BLaER1 (cell line): ENCODE data around the gene DEPDC5.
"Not testable (repeated sequence)": the region's sequence is repeated elsewhere in the genome, so short reads cannot be mapped to it uniquely, and the experiment has no call there.

Experiments used
- H3K27ac ChIP-seq: shearing (Covaris generic); formaldehyde crosslinking; 2 replicates; pipeline ENCODE4 v1.8.1; 2022
- H3K27me3 ChIP-seq: shearing (Covaris generic); formaldehyde crosslinking; 2 replicates; pipeline ENCODE4 v1.8.1; 2022
- H3K36me3 ChIP-seq: shearing (Covaris generic); formaldehyde crosslinking; 2 replicates; pipeline ENCODE4 v1.8.1; 2022
- H3K4me1 ChIP-seq: shearing (Covaris generic); formaldehyde crosslinking; 2 replicates; pipeline ENCODE4 v1.8.1; 2022
- H3K4me2 ChIP-seq: shearing (Covaris generic); formaldehyde crosslinking; 2 replicates; pipeline ENCODE4 v1.8.1; 2022
- H3K4me3 ChIP-seq: shearing (Covaris generic); formaldehyde crosslinking; 2 replicates; pipeline ENCODE4 v1.8.1; 2022
- H3K9ac ChIP-seq: shearing (Covaris generic); formaldehyde crosslinking; 2 replicates; pipeline ENCODE4 v1.8.1; 2022
- H3K9me3 ChIP-seq: shearing (Covaris generic); formaldehyde crosslinking; 2 replicates; pipeline ENCODE4 v1.8.1; 2022
- H4K20me1 ChIP-seq: shearing (Covaris generic); formaldehyde crosslinking; 2 replicates; pipeline ENCODE4 v1.8.1; 2022
- Cebpa-rat ChIP-seq: shearing (Covaris generic); IDR thresholded peaks from 2 replicates; pipeline ENCODE4 v1.8.1; 2022

DEPDC5 gene

DNA sequence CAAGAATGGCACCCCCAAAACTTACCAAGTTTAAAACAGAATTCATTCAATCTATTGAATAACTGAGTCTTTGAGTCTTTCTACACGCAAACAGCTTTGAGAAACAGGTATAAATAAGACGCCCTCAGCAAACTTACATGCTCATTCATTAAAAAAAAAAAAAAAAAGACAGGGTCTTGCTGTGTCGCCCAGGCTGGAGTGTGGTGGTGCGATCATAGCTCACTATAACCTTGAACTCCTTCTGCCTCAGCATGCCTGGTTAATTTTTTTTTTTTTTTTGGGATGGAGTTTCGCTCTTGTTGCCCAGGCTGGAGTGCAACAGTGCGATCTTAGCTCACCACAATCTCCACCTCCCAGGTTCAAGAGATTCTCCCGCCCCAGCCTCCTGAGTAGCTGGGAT is 9.9 kb upstream of the DEPDC5 start:
- H3K4me3 ChIP-seq = no peak overlapping the region
- no peak overlapping the region for H3K27ac ChIP-seq
- H3K27me3 ChIP-seq = no peaks in the 10 kb centered on the region
- no peak overlapping the region for H3K4me2 ChIP-seq
- no peaks in the 10 kb centered on the region for H3K9me3 ChIP-seq
- TF ChIP-seq Cebpa-rat = no peak
- H4K20me1 ChIP-seq = peaks cover 83% of the 10 kb centered on the region
- H3K9ac ChIP-seq = no peak overlapping the region
- H3K36me3 ChIP-seq = peaks cover 88% of the 10 kb centered on the region
- peaks cover 17% of the 10 kb centered on the region for H3K4me1 ChIP-seq

DNA sequence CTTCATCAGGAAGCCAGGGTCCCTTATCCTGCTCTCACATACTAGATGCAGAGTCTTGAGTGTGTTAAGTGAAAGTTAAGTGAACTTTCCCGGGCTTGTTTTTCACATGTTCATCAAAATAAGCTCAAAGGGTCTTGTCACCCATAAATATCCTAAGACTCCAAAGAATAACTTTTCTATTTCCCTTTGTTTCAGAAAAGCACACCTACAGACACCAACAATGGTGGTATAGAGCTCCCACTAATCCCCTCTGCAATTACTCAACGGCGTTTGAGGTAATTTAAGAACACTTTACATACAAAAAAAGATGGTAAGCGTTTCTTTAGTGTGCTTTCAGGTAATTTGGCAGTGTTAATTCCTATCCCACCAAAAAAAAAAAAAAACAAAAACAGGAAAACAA is 6.4 kb upstream of the DEPDC5 start:
- H3K4me2 ChIP-seq = peak overlapping the region; percentile 97
- no peaks in the 10 kb centered on the region for H3K9me3 ChIP-seq
- H3K36me3 ChIP-seq = peaks cover 55% of the 10 kb centered on the region
- peaks cover 49% of the 10 kb centered on the region for H4K20me1 ChIP-seq
- no peak overlapping the region for H3K27ac ChIP-seq
- H3K9ac ChIP-seq = no peak overlapping the region
- H3K4me3 ChIP-seq = no peak overlapping the region
- TF ChIP-seq Cebpa-rat = no peak
- no peaks in the 10 kb centered on the region for H3K27me3 ChIP-seq
- H3K4me1 ChIP-seq = peaks cover 38% of the 10 kb centered on the region

DNA sequence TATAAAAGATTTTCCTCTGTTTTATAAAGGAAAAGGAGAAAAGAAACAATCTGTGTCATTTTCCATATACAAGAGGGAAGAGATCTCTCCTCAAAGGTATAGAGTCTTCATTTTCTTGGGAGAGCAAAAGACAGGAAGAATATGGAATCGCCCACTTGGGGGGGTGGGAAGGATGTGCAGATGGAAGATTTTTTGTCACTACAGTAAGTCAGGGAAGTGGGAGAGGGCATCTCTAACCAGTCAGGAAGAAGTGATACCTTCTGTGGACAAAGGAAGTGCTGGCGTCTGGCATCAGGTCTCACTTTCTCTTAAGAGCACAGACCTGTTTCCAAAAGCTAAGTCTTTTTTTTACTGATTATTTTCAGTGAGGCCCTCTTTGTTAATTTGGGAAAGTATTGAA is 5.3 kb upstream of the DEPDC5 start:
- H4K20me1 ChIP-seq = peaks cover 39% of the 10 kb centered on the region

DNA sequence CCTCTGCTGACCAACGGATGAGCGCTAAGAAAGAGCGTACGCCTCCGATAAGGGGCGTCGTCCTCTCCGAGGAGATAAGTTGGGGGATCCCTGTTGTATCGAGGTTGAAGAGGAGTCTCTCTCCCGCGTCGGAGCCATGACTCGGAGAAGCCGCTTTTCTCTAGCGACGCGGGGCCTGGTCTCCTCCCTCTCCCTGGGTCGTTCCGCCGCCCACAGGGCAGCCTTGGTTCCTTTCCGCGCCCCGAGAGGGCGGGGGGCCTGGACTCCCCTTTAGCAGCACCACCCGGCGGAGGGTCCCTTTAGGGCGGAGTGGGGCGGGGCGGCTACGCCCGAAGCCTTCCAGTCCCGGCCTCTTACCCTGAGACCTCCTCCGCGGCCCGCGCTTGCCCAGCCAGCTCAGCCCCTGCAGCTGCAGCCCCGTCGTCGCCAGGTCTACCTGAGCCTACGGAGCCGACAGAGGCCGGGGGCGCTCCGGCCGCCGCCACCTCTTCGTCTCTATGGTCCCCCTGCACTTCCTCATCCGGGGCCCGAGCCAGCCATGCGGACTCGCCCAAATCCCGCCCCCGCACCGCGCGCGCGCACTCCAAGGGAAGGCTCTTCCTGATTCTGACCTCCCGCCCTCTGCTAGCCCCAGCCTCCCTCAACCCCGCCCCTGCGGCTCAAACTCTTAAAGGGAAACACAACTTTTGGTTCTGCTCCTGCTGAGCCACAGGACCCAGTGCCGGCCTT is 4.0 kb upstream of the DEPDC5 start, which contains the start of gene PRR14L:
PRR14L (minus strand) TSS at position 497 of the 729 bp plus-strand sequence. CDS start 11,272 bp downstream, outside the sequence.
- H3K9me3 ChIP-seq = no peaks in the 10 kb centered on the region
- H3K4me1 ChIP-seq = peaks cover 55% of the 10 kb centered on the region
- TF ChIP-seq Cebpa-rat = no peak
- peak within 1 kb of the TSS; percentile 97 for H3K4me2 ChIP-seq
- H3K9ac ChIP-seq = peak within 1 kb of the TSS; percentile 98
- peaks cover 26% of the 10 kb centered on the region for H4K20me1 ChIP-seq
- H3K27me3 ChIP-seq = no peaks in the 10 kb centered on the region
- H3K36me3 ChIP-seq = peaks cover 31% of the 10 kb centered on the region
- H3K4me3 ChIP-seq = peak within 1 kb of the TSS; percentile 93
- peak within 1 kb of the TSS; percentile 96 for H3K27ac ChIP-seq

More for the DNA sequence above, 5.3 kb upstream of the DEPDC5 start:
- H3K9me3 ChIP-seq = no peaks in the 10 kb centered on the region
- H3K4me2 ChIP-seq = peak overlapping the region; percentile 97
- H3K27me3 ChIP-seq = no peaks in the 10 kb centered on the region
- peaks cover 48% of the 10 kb centered on the region for H3K4me1 ChIP-seq
- peak overlapping the region; percentile 96; the same call in 1 of the 2 replicates for H3K27ac ChIP-seq
- TF ChIP-seq Cebpa-rat = no peak
- peak overlapping the region; percentile 98 for H3K9ac ChIP-seq
- peak overlapping the region; percentile 93 for H3K4me3 ChIP-seq
- peaks cover 45% of the 10 kb centered on the region for H3K36me3 ChIP-seq

DNA sequence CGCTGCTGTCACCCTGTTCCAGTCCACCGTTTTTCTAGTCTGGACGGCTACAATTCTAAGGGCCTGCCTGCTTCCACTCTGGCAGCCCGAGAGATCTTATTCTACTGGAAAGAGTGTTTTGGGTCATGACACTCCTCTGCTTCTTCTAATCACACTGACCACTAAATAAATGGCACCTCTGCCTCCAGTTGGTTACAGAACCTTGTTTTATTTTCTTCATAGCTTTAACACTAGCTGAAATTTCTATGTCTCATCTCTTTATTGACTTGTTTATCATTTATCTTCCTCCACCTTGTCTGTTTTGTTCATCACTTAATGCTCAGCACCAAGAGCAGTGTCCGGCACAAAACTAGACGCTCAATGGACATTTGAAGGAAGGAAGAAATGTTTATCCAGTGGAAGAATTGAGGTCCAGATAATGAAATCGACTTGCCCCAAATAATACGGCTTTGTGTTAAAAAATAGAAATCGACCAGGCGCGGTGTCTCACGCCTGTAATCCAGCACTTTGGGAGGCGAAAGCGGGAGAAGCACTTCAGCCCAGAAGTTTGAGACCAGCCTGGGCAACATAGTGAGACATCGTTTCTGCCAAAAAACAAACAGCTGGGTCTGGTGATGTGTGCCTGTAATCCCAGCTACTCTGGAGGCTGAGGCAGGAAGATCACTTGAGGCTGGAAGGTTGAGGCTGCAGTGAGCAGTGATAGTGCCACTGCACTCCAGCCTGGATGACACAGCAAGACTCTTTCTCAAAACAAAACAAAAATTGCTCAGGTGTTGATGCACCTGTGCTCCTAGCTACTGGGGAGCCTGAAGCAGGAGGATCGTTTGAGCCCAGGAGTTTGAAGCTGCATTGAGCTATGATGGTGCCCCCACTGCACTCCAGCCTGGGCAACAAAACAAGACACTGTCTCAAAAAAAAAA is 3.2 kb upstream of the DEPDC5 start:
- Histone ChIP-seq H4K20me1 (peaks cover 18% of the 10 kb centered on the region; the same call in 1 of the 2 replicates), H3K4me3 (peak overlapping the region; percentile 93), H3K27ac (peak overlapping the region; percentile 96)

DNA sequence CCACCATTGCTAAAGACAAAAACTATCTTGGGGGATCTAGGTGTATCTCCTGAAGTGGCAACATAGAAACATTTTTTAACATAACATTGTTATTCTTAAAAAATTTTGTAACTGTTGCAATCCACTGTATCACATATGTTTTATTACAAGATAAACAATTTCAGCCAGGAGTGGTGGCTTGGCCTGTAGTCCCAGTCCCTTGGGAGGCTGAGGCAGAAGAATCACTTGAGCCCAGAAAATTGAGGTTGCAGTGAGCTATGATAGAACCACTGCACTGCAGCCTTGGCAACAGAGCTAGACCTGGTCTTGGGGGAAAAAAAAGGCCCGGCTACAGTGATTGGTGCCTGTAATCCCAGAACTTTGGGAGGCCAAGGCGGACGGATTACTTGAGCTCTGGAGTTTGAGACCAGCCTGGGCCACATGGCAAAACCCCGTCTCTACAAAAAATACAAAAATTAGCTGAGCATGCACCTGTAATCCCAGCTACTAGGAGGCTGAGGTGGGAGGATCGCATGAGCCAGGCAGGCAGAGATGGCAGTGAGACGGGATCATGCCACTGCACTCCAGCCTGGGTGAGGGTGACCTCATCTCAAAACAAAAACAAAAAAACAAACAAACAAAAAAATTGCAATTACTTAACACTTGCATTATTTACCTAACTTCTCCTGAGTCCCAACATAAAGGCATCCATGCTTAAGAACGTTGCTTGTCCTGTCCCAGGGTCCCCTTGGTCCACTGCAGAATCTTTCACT is 1.5 kb upstream of the DEPDC5 start:
- H3K4me1 ChIP-seq = peaks cover 63% of the 10 kb centered on the region
- H3K36me3 ChIP-seq = peaks cover 20% of the 10 kb centered on the region
- H3K4me2 ChIP-seq = peak overlapping the region; percentile 95
- H3K9me3 ChIP-seq = no peaks in the 10 kb centered on the region
- TF ChIP-seq Cebpa-rat = no peak
- H3K27me3 ChIP-seq = no peaks in the 10 kb centered on the region
- peak overlapping the region; percentile 83; the same call in 1 of the 2 replicates for H3K4me3 ChIP-seq
- peak overlapping the region; percentile 88 for H3K9ac ChIP-seq
- H3K27ac ChIP-seq = peak overlapping the region; percentile 95
- H4K20me1 ChIP-seq = peaks cover 12% of the 10 kb centered on the region; the same call in 1 of the 2 replicates

More for the DNA sequence above, 3.2 kb upstream of the DEPDC5 start:
- H3K4me1 ChIP-seq = peaks cover 63% of the 10 kb centered on the region
- no peaks in the 10 kb centered on the region for H3K9me3 ChIP-seq
- peak overlapping the region; percentile 98 for H3K9ac ChIP-seq
- peaks cover 24% of the 10 kb centered on the region for H3K36me3 ChIP-seq
- TF ChIP-seq Cebpa-rat = no peak
- H3K27me3 ChIP-seq = no peaks in the 10 kb centered on the region
- H3K4me2 ChIP-seq = peak overlapping the region; percentile 97

DNA sequence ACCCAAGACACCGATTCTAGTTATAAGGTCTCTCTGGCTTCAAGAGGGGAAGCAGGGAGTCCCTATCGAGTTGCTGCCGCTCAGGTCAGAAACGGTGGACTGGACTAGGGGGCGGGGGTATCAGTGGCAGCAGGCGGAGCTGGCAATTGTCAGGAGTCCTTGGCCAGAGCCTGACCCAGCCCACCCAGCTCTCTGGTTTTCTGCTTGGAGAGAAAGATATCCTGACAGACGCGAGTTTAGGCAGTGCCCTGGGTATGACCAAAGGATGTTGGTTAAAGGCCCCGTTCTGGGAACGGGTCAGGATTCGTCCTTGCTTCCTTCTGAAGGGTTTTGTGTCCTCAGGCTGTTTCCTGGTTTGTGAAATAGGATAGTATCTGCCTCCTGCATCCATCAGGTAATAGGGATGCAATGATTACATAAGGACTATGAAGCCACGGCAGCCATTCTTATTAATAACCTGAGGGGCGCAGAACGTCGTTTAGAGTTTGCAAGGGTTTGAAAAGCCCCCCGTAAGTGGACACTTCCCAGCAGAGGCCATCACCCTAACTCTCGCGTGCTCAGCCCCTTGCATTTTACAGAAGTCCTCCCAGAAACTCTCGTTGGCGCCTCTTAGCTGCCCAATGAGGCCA is 700 bp upstream of the DEPDC5 start:
- peaks cover 54% of the 10 kb centered on the region for H3K4me1 ChIP-seq
- H3K36me3 ChIP-seq = peaks cover 20% of the 10 kb centered on the region
- peak overlapping the region; percentile 95 for H3K4me2 ChIP-seq
- peak overlapping the region; percentile 83 for H3K4me3 ChIP-seq
- H3K27me3 ChIP-seq = no peaks in the 10 kb centered on the region
- H4K20me1 ChIP-seq = peaks cover 7% of the 10 kb centered on the region; the same call in 1 of the 2 replicates
- H3K27ac ChIP-seq = peak overlapping the region; percentile 95
- H3K9ac ChIP-seq = peak overlapping the region; percentile 88
- no peaks in the 10 kb centered on the region for H3K9me3 ChIP-seq
- TF ChIP-seq Cebpa-rat = no peak

DNA sequence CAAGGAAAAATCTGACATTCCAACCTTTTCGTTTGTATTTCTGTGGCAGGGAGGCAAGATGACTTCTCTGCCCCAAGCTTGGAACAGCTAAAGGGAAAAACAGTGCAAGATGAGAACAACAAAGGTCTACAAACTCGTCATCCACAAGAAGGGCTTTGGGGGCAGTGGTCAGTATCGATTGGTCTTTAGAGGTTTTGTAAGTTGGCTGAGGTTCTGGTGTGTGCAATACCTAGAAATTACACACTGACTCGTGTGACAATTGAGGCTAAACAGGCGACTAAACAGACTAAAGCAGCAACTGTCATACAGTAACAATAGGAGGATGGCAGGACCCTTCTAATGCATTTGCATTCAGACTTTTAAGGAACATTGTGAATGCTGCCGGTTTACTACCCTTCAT is 994 bp downstream of the DEPDC5 start:
- Histone ChIP-seq H3K27me3 (no peaks in the 10 kb centered on the region), H3K36me3 (peaks cover 36% of the 10 kb centered on the region), H3K9ac (peak overlapping the region; percentile 88; the same call in 1 of the 2 replicates), H3K27ac (no peak overlapping the region), H3K4me3 (peak overlapping the region; percentile 83), H3K9me3 (no peaks in the 10 kb centered on the region), H3K4me1 (peaks cover 44% of the 10 kb centered on the region), H4K20me1 (no peaks in the 10 kb centered on the region), H3K4me2 (peak overlapping the region; percentile 95)
- TF ChIP-seq Cebpa-rat = no peak

DNA sequence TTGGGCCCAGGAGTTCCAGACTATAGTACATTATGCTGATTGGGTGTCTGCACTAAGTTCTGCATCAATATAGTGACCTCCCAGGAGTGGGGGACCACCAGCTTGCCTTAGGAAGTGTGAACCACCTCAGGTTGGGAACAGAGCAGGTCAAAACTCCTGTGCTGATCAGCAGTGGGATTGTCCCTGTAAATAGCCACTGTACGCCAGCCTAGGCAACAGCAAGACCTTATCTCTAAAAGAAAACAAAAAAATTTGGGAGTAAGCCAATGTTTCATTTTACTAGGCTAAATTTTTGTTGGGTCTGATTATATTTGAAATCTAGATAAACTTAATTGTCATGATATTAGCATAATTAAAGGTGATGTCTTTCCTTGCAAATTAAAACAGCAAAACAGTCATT is 3.4 kb downstream of the DEPDC5 start:
- H3K9ac ChIP-seq = 0 out of 2 replicates have a peak overlapping the region, but pooled peaks have one; percentile 29
- peaks cover 27% of the 10 kb centered on the region for H3K4me1 ChIP-seq
- H3K4me3 ChIP-seq = no peak overlapping the region
- peaks cover 60% of the 10 kb centered on the region for H3K36me3 ChIP-seq
- H3K27me3 ChIP-seq = no peaks in the 10 kb centered on the region
- TF ChIP-seq Cebpa-rat = no peak
- no peaks in the 10 kb centered on the region for H4K20me1 ChIP-seq
- no peak overlapping the region for H3K4me2 ChIP-seq
- no peak overlapping the region for H3K27ac ChIP-seq
- no peaks in the 10 kb centered on the region for H3K9me3 ChIP-seq

DNA sequence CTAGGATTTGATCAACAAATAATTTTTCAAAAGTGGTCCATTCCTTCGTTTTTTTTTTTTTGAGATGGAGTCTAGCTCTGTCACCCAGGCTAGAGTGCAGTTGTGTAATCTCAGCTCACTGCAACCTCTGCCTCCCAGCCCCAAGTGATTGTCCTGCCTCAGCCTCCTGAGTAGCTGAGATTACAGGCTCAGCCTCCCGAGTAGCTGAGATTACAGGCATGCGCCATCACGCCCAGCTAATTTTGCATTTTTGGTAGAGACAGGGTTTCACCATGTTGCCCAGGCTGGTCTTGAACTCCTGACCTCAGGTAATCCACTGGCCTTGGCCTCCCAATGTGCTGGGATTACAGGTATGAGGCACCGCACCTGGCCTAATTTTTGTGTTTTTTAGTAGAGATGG is 5.0 kb downstream of the DEPDC5 start:
- not testable (repeated sequence) for H3K4me3 ChIP-seq, H3K27ac ChIP-seq, H3K9ac ChIP-seq, H3K9me3 ChIP-seq, H4K20me1 ChIP-seq, H3K4me2 ChIP-seq, H3K27me3 ChIP-seq
- Histone ChIP-seq H3K4me1 (peaks cover 15% of the 10 kb centered on the region), H3K36me3 (peaks cover 76% of the 10 kb centered on the region)
